K562 (cell line): ENCODE measurements around the gene CDK9. TPM values are rescaled to one million over a fixed set of nuclear protein-coding genes. Genes with fewer than 3 reads are reported as not detected.

Source experiments
- AFF4 ChIP-seq: sonication (generic); formaldehyde crosslinking; IDR thresholded peaks from 2 replicates; pipeline ENCODE4 v1.8.0; 2023; ENCODE audit warnings: mild to moderate bottlenecking, missing genetic modification reagents
- CBX5 ChIP-seq: IDR thresholded peaks from 2 replicates; pipeline ENCODE4 v1.6.1; 2014; ENCODE audit warnings: low read depth, borderline replicate concordance
- CHD7 ChIP-seq: fragments of 200-600 bp; sonication (generic); IDR thresholded peaks from one replicate; pipeline ENCODE4 v1.6.1; 2012; ENCODE audit warnings: mild to moderate bottlenecking, low read depth, low read length, inconsistent platforms
- polyA plus RNA-seq, 8 experiments: library from polyadenylated mRNA; depleted of rRNA in 4 of 8; stranded (reverse) in 5 of 8; unstranded in 3 of 8; fragments of >200 nt; fragmentation: Nextera tagmentation in 2 of 8; fragmentation: Illumina TruSeq in 1 of 8; extraction: Ambion mirVana in 2 of 8; extraction: Trizol in 1 of 8; gene quantifications; 2 replicates each; pipeline versions ENCODE4 v1.2.1 to v1.2.3, GENCODE V29; 2011 to 2014; ENCODE audit warnings: inconsistent platforms in 1 of 8, missing spikeins in 1 of 8
- total RNA-seq, 7 experiments: library from RNA; depleted of rRNA in 6 of 7; stranded (reverse); fragments of >200 nt in 6 of 7; fragmentation: Illumina TruSeq in 2 of 7; extraction: Trizol in 2 of 7; gene quantifications; 2 replicates each; pipeline versions ENCODE4 v1.2.1 to v1.2.3, GENCODE V29; 2011 to 2021; ENCODE audit warnings: low replicate concordance in 1 of 7

CDK9 gene
- total and polyA plus RNA-seq, 9 of the 15 experiments (the other 6 are each of a cell fraction or from before 2014, with no cell fraction given): 4.2 to 78.6 (median 33.0) TPM

GRCh38 chr9:127785933-127786772, at the start of gene CDK9 (continued):
- TF ChIP-seq AFF4 (CRISPR knock-in tag) (peak; percentile 15; the same call in 1 of the 2 replicates), CHD7 (no peak), CBX5 (no peak)
